Omental fat pad (tissue), 4 donors: ENCODE results near the gene TTC3. TPM values are rescaled to one million over a fixed set of nuclear protein-coding genes. Genes with fewer than 3 reads are reported as not detected.

Experiments
- ATAC-seq: fragments of 150-250 bp; one replicate; pipeline ENCODE4 v1.9.1; 2016; ENCODE audit warnings: mild to moderate bottlenecking, moderate library complexity; ENCODE audit not compliant: low FRiP score
- DNase-seq: peaks from one replicate; pipeline ENCODE4 v3.0.0-alpha.2; 2019; ENCODE audit warnings: low spot score
- CTCF ChIP-seq, 3 donors: fragments of 450-650 bp; IDR thresholded peaks; one replicate each; pipeline ENCODE4 v1.5.1; 2016 to 2017; ENCODE audit warnings: antibody characterized with exemption in 3 of 3, mild to moderate bottlenecking in 3 of 3, moderate library complexity in 2 of 3
- total RNA-seq, 4 donors: library from RNA; depleted of rRNA; stranded (reverse); fragments of >200 nt; gene quantifications; one replicate each; pipeline ENCODE4 v1.1.0, GENCODE V29; 2016

TTC3 gene
- total RNA-seq, 4 donors from 2014 or later: 95.4 to 241 (median 148) TPM

- DNase-seq: no peak
- no peak for TF ChIP-seq CTCF (IDR thresholded peaks at IDR 0.05)
- peak; percentile 23 for ATAC-seq
Measured at GRCh38 chr21:37071561-37072273, 1.3 kb upstream of the TTC3 start.

GRCh38 chr21:37072274-37072987 lies 623 bp upstream of the TTC3 start:
- DNase-seq: peak; percentile 62
- no peak for TF ChIP-seq CTCF (IDR thresholded peaks at IDR 0.05)
- peak; percentile 71 for ATAC-seq

GRCh38 chr21:37073417-37074196 lies 553 bp downstream of the TTC3 start:
- DNase-seq (no peak), ATAC-seq (peak; percentile 41)
- no peak for TF ChIP-seq CTCF (IDR thresholded peaks at IDR 0.05)

- no peak for DNase-seq
- no peak for TF ChIP-seq CTCF (IDR thresholded peaks at IDR 0.05)
- no peak for ATAC-seq
Measured at GRCh38 chr21:37074197-37074510, 1.1 kb downstream of the TTC3 start.

- TF ChIP-seq CTCF (IDR thresholded peaks at IDR 0.05): no peak
- ATAC-seq (no peak), DNase-seq (no peak)
Measured at GRCh38 chr21:37074546-37074945, 1.5 kb downstream of the TTC3 start.

- ATAC-seq: no peak
- no peak for DNase-seq
- no peak for TF ChIP-seq CTCF (IDR thresholded peaks at IDR 0.05)
Measured at GRCh38 chr21:37075214-37075770, 2.2 kb downstream of the TTC3 start.
